MCF 10A (cell line): ENCODE results near the gene CPNE5. TPM values are rescaled to one million over a fixed set of nuclear protein-coding genes. Genes with fewer than 3 reads are reported as not detected.
A peak's percentile ranks its signal among the peaks of the same experiment; 100 is the strongest.

Experiments used
- BruUV-seq: library from RNA; stranded (reverse); fragments of 400-500 nt; replicated peaks from 2 replicates; lab custom pipeline; 2021; lab: Mats Ljungman, UMichigan
- CTCF ChIA-PET: fragments of 300-600 bp; sonication (Branson Sonifier 250); formaldehyde crosslinking; extraction: SDS; loops from one replicate; lab custom pipeline; 2021; ENCODE audit warnings: antibody characterized with exemption, inconsistent platforms; lab: Yijun Ruan, JAX
- POLR2A ChIA-PET: fragments of 300-600, 350-650 bp; sonication (Branson Sonifier 250); formaldehyde crosslinking; extraction: SDS; loops from one replicate; lab custom pipeline; 2020; ENCODE audit warnings: antibody characterized with exemption, inconsistent platforms; lab: Yijun Ruan, JAX
- DNase-seq: peaks from one replicate; pipeline ENCODE4 v3.0.0-alpha.2; 2018; ENCODE audit not compliant: unreplicated experiment
- H3K27ac Mint-ChIP-seq: one replicate; pipeline ENCODE4 v1.8.0; 2022; ENCODE audit warnings: mild to moderate bottlenecking, low read depth, mixed read lengths; ENCODE audit not compliant: unreplicated experiment
- H3K27me3 Mint-ChIP-seq: one replicate; pipeline ENCODE4 v1.8.0; 2022; ENCODE audit warnings: mixed read lengths; ENCODE audit not compliant: insufficient read depth, unreplicated experiment
- H3K36me3 Mint-ChIP-seq: one replicate; pipeline ENCODE4 v1.8.0; 2022; ENCODE audit warnings: mild to moderate bottlenecking, moderate library complexity, mixed read lengths; ENCODE audit not compliant: insufficient read depth, unreplicated experiment
- H3K4me1 Mint-ChIP-seq: one replicate; pipeline ENCODE4 v1.8.0; 2022; ENCODE audit warnings: mixed read lengths; ENCODE audit not compliant: insufficient read depth, unreplicated experiment
- H3K4me3 Mint-ChIP-seq: one replicate; pipeline ENCODE4 v1.8.0; 2022; ENCODE audit warnings: mild to moderate bottlenecking, moderate library complexity, mixed read lengths; ENCODE audit not compliant: unreplicated experiment
- H3K9me3 Mint-ChIP-seq: one replicate; pipeline ENCODE4 v1.8.0; 2022; ENCODE audit warnings: mixed read lengths; ENCODE audit not compliant: unreplicated experiment
- CTCF ChIP-seq: fragments of 200-600 bp; IDR thresholded peaks from one replicate; pipeline ENCODE4 v1.8.0; 2022; ENCODE audit warnings: antibody characterized with exemption, mild to moderate bottlenecking; ENCODE audit not compliant: unreplicated experiment
- intact Hi-C: fragments of 100-400 bp; cut with micrococcal nuclease; formaldehyde crosslinking; loops from 2 replicates; pipeline ENCODE4 v1.14.1; 2022
- total RNA-seq: library from RNA; stranded (reverse); gene quantifications from 2 replicates; pipeline ENCODE4 v1.2.3, GENCODE V29; 2022

The CPNE5 gene
- total RNA-seq, 1 experiment from 2014 or later = not detected

- Mint-ChIP-seq H3K27ac (peak overlapping the region; percentile 44), H3K27me3 (no peaks in the 10 kb centered on the region), H3K4me1 (peaks cover 9% of the 10 kb centered on the region), H3K9me3 (no peaks in the 10 kb centered on the region), H3K36me3 (no peaks in the 10 kb centered on the region), H3K4me3 (no peak overlapping the region)
- no peak for TF ChIP-seq CTCF
- ChIA-PET POLR2A (no interaction called here), CTCF (interaction anchor here (0.8 kb wide), 1 partner anchor 9 kb away, joined by 4 read pairs; no protein-coding TSS in a partner anchor)
- no TSS peak for BruUV-seq
- DNase-seq = peak; percentile 14
- intact Hi-C loops = no loop called here
Observed at GRCh38 chr6:36820700-36821580, 18.3 kb downstream of the CPNE5 start.

GRCh38 chr6:36818756-36819155 lies 20.5 kb downstream of the CPNE5 start:
- CTCF ChIA-PET = no interaction called here
- no peaks in the 10 kb centered on the region for H3K36me3 Mint-ChIP-seq
- no peaks in the 10 kb centered on the region for H3K9me3 Mint-ChIP-seq
- no peak overlapping the region for H3K27ac Mint-ChIP-seq
- peaks cover 9% of the 10 kb centered on the region for H3K4me1 Mint-ChIP-seq
- DNase-seq = no peak
- no TSS peak for BruUV-seq
- intact Hi-C loops = no loop called here
- TF ChIP-seq CTCF = no peak
- no peaks in the 10 kb centered on the region for H3K27me3 Mint-ChIP-seq
- POLR2A ChIA-PET = no interaction called here
- H3K4me3 Mint-ChIP-seq = no peak overlapping the region

- H3K27me3 Mint-ChIP-seq = no peaks in the 10 kb centered on the region
- BruUV-seq = no TSS peak
- no peak for TF ChIP-seq CTCF
- DNase-seq = no peak
- H3K4me1 Mint-ChIP-seq = peaks cover 9% of the 10 kb centered on the region
- intact Hi-C loops = no loop called here
- ChIA-PET POLR2A (no interaction called here), CTCF (interaction anchor here (0.6 kb wide), 1 partner anchor 25 kb away, joined by 3 read pairs; no protein-coding TSS in a partner anchor)
- H3K9me3 Mint-ChIP-seq = no peaks in the 10 kb centered on the region
- no peak overlapping the region for H3K27ac Mint-ChIP-seq
- no peaks in the 10 kb centered on the region for H3K36me3 Mint-ChIP-seq
- H3K4me3 Mint-ChIP-seq = no peak overlapping the region
Observed at GRCh38 chr6:36817847-36818246, 21.4 kb downstream of the CPNE5 start.

GRCh38 chr6:36817176-36817817 lies 21.9 kb downstream of the CPNE5 start:
- intact Hi-C loops = no loop called here
- no peak overlapping the region for H3K27ac Mint-ChIP-seq
- no peak for DNase-seq
- H3K27me3 Mint-ChIP-seq = no peaks in the 10 kb centered on the region
- CTCF ChIA-PET = no interaction called here
- H3K9me3 Mint-ChIP-seq = no peaks in the 10 kb centered on the region
- POLR2A ChIA-PET = no interaction called here
- BruUV-seq = no TSS peak
- H3K4me3 Mint-ChIP-seq = no peak overlapping the region
- H3K36me3 Mint-ChIP-seq = no peaks in the 10 kb centered on the region
- H3K4me1 Mint-ChIP-seq = peaks cover 9% of the 10 kb centered on the region
- no peak for TF ChIP-seq CTCF
